HG02678 (cell line): Measurements from ENCODE around the gene KLF7.

Source experiments
- ATAC-seq: cut with Tn5 transposase; IDR thresholded peaks from one replicate; pipeline ENCODE4 v1.9.1; 2021; ENCODE audit warnings: mild to moderate bottlenecking, moderate library complexity; ENCODE audit not compliant: unreplicated experiment

The KLF7 gene

GRCh38 chr2:207035875-207036274 lies 129.9 kb downstream of the KLF7 start:
- ATAC-seq, result no peak

GRCh38 chr2:207032490-207032889 lies 133.3 kb downstream of the KLF7 start:
- no peak for ATAC-seq
